Stimulated activated CD4-positive, alpha-beta T cell treated with anti-CD3 and anti-CD28 coated beads, Interleukin-15, amount 100 ng/mL, for 48 hours (primary cell): ENCODE measurements around the gene HERC6.
"Not testable (repeated sequence)": the region's sequence is repeated elsewhere in the genome, so short reads cannot be mapped to it uniquely, and the experiment has no call there.

Experiments used
- DNase-seq, 2 donors: peaks; one replicate each; pipeline ENCODE4 v3.0.0-alpha.2; 2020; ENCODE audit warnings: low read depth in 2 of 2

Gene HERC6

DNA sequence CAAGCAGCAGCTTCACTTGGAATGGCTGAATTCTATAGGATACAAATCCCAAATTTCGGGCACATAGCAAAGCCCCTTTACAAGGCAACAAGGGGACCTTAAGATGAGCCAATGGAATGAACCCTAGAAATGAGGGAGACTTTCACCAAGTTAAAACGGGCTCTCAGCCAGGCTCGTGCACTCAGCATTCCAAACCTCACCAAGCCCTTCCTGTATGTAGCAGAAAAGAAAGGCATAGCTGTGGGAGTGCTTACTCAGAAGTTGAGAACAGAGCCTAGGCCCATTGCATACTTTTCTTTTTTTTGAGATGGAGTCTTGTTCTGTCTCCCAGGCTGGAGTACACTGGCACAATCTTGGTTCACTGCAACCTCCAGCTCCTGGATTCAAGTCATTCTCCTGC is 67.5 kb downstream of the HERC6 start:
- no peak for DNase-seq

DNA sequence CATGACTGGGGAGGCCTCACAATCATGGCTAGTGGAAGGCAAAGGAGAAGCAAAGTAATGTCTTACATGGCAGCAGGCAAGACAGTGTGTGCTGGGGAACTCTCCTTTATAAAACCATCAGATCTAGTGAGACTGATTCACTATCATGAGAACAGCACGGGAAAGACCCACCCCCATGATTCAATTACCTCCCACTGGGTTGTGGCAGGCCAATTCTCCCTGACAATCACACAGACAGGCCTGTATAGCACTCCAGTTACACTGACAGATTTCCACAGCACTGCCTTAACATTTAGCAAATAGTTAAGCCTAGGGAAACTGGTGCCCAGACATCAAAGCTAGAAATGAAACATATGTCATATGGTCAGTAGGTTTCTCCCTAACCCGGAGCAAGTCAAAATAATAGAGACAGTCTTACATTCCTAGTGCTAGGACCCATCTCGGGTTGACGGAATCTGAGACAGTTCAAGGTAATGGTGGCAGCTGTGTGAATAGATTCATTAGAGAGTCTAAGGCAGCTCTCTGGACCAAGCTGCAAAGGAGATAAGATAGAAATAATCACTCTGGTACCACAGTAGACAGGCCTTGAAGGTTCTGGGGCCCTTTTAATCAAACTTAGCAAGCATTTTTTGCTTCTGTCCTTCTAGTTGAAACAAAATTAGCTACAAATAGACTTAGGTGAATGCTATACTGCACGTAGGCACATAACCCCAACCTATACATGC is 68.9 kb downstream of the HERC6 start:
- DNase-seq: no peak

DNA sequence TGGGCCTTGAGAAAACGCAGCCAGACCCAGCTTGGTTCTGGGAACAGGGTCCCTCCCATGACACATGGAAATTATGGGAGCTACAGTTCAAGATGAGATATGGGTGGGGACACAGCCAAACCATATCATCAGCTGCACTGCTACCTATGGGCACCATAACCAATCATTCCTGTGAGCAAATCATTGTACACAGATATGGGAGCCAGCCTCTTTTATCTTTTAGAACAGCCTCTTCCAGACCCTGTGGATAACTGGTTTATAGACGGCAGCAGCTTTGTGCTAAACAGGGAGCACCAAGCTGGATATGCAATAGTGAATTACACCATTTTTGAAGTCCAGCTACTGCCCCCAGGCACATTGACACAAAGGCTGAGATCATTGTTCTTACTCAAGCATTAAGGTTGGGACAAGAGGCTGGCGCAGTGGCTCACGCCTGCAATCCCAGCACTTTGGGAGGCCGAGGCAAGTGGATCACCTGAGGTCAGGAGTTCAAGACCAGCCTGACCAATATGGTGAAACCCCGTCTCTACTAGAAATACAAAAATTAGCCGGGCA is 69.6 kb downstream of the HERC6 start:
- not testable (repeated sequence) for DNase-seq

DNA sequence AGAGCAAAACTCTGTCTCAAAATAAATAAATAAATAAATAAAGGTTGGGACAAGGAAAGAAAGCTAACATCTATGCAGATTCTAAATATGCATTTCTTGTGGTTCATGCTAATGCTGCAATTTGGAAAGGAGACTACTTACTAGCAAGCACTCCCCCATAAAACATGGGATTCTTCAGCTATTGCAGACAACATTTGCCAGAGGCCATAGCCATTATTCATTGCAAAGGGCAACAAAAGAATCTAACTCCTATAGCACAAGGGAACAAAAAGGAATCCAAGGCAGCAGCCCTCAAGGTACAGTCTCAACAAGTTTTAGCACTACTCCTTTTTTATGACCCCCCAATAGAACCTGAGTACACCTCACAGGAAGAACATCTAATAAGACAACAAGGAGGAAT is 70.2 kb downstream of the HERC6 start:
- no peak for DNase-seq

DNA sequence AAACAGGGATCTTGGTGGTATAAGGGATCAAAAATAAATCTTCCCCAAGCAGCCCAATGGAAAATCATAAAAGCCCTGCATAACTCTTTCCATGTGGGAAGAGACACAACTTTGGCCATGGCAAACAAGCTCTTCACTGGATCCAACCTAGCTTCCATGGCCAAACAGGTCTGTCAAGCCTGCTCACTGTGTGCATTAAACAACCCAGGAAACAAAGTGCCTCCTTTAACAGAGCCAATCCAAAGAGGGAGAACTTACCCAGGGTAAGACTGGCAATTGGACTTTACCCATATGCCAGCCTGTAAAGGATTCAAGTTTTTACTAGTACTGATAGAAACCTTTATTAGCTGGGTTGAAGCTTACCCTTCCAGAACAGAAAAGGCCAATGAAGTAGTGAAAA is 70.6 kb downstream of the HERC6 start:
- no peak for DNase-seq

DNA sequence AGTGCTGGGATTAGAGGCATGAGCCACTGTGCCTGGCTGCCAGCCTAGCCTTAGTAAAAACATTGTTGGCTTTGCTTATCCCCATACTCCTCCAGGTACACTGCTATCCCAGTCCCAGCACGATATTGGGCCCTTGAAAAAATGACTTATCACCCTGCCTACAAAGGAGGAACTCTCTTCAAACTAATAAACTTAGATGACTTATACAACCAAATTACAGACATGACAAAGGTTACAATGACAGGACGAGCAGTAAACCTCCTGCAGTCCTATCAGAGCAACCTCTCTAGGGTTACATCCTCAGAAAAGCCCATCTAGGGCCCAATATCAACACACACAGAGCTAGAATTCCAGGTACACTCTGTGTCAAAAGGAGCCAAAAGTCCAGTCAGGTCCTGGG is 72.6 kb downstream of the HERC6 start:
- DNase-seq: no peak

DNA sequence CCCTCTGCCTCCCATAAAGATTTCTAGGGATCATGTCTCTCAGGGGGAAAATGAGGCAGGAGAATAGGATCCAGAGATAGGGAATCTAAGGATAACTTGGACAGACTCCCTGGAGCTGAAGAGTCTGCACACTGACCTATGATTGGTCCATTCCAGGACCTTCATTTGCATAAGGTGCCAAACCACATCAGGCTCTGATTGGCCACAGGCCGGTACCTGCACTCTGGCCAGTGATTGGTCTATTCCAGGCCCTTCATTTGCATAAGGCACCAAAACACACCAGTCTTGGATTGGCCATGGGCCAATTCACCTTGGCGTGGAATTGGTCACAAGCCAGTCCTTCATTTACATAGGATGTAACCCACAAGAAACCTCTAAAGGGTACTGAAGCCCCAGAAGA is 74.3 kb downstream of the HERC6 start:
- no peak for DNase-seq

DNA sequence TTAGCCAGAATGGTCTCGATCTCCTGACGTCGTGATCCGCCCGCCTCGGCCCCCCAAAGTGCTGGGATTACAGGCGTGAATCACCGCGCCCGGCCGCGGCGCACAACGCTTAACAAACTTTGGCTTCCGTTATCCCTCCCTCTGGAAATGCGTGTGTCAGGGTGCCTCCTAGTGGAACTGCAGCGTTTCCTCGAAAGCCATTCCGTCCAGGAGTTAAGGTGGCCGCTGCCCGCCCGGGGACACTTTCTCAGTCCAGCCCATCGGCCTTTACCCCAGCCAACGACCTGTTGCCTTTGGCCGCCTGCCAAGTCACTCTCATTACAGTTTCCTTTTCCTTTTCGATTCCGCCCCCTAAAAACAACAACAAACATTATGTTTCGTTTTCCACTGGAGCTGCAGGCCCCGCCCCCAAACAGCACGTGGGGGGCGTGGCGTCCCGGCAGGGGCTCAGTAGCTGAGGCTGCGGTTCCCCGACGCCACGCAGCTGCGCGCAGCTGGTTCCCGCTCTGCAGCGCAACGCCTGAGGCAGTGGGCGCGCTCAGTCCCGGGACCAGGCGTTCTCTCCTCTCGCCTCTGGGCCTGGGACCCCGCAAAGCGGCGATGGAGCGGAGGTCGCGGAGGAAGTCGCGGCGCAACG is 78.1 kb downstream of the HERC6 start, which contains the start of gene HERC5:
TSS of gene HERC5 (plus strand) at position 450 of the 637 bp plus-strand sequence. CDS start at position 601, 151 bp downstream.
- peak; percentile 76 to 79 for DNase-seq

DNA sequence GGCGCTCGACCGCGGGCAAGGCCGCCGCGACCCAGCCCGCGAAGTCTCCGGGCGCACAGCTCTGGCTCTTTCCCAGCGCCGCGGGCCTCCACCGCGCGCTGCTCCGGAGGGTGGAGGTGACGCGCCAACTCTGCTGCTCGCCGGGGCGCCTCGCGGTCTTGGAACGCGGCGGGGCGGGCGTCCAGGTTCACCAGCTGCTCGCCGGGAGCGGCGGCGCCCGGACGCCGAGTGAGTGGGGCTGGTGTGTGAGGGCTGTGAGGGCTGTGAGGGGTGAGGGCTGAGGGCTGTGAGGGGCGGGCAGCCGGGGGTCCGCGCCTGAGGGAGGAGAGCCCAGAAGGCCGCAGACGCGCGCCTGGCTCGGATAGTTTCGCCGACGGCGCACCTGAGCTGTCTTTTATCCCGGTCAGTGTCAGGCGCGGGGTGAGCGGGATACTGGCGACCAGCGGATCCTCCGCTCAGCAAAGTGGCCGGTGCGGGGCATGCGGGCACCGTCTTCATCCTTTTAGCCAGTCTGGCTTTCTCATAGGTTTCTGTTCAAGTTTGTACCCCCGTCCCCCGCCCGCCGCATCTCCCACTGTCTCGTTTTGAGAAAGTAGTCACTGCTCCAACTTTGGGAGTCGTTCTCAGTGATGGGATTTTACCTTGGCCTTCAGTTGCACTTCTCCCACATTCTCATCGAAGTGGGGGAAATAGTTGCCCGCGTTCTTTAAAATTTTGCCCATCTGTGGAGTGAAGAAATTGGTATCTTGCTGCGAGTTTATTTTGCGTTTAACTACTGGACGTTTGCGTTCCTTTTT is 78.9 kb downstream of the HERC6 start:
- DNase-seq: peak; percentile 16 to 28

DNA sequence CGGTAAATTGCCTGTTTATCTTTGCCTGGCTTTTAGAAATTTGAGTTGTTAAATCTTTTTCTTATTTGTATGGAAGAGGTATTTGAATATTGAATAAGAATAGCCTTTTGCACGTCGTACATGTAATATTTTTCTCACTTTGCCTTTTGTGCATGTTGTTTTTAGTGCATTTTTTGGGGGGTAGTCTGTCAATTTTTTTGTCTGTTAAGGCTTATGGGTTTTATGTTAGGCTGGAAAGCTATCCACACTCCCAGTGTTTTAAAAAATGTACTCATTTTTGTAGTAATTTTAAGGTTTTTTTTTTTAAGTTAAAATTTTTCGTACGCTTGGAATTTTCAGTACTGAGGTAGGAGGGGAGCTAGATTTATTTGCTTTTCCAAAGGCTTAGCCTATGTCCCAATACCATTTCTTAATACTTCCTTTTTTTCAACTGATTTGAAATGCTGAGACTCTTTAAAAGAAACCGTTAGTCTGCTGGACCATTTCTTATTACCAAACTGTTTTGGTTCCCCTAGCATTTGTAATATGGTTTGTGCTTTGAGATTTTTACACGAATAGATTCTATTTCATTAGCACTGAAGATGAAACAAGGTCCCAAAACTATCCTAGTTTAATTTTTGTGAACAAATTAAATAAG is 79.6 kb downstream of the HERC6 start:
- no peak for DNase-seq

DNA sequence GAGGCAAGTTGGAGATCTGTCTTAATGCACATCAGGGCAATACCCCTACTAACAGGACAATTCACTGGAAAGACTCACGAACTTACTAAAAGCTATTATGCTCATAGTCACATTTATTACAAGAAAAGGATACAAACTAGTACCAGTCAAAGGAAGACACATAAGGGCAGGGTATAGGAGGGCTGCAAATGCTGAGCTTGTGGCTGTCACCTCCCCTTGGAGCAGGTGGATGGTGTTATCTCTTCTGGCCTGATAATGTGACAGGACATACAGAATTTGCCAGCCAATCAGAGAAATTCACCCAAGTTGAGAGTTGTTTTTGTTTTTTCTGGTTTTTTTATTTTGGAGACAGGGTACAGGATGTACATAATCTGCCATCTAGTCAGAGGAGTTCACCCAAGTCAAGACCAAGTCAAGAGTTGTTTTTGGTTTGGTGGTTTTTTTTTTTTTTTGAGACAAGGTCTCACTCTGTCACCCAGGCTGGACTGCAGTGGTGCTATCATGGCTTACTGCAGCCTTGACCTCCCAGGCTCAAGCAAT is 87.1 kb downstream of the HERC6 start:
- no peak for DNase-seq

DNA sequence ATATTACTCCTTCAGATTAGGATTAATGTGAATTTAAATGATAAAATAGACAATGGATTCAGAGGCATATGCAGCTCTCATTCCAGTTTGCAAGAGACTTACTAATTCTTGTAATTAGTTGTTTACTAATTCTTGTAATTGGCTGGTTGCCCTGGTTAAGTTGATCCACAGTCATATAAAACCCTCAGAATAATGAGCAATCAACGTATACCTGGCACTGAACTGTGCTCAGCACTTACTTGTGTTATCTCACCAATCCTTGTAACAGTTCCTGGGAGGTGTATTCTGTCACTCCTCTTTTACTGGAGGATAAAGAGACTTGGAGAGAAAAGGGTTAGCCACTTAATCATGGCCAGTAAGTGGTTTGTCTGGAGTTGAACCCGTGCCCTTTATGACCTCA is 88.7 kb downstream of the HERC6 start:
- no peak for DNase-seq

DNA sequence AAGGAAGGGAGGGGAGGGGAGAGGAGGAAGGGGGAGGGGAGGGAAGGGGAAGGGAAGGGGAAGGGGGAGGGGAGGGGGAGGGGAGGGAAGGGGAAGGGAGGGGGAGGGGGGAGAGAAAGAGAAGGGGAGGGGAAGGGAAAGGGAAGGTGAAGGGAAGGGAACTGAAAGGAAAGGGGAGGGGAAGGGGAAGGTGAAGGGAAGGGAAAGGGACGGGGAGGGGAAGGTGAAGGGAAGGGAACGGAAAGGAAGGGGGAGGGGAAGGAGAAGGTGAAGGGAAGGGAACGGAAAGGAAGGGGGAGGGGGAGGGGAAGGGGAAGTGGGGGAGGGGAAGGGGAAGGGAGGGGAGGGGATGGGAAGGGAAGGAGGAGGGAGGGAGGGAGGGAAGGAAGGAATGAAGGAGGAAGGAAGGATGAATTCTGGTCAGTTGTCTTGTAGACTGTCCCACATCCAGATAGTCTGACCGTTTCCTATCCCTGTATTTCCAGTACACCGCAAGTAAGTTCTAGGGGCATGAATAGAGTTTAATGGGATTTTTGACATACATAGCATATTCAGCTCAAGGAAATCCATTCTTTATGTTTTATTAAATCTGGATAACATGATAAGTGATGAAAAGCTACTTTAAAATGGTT is 98.7 kb downstream of the HERC6 start:
- DNase-seq: no peak

DNA sequence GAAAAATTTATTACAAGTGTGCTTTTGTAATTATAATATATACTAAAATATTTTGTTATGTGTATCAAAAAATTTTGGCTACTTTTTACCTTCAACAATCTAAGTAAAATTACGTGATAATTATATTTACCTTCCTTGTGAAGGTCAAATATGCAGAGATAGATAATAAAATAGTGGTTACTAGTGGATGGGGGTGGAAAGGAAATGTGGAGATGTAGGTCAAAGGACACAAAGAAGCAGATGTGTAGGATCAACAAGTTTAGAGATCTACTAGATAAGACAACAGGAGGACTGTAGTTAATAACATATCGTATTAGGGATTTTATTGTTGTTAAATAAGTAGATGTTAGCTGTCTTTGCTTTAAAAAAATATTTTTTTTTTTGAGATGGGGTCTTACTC is 99.6 kb downstream of the HERC6 start:
- no peak for DNase-seq

DNA sequence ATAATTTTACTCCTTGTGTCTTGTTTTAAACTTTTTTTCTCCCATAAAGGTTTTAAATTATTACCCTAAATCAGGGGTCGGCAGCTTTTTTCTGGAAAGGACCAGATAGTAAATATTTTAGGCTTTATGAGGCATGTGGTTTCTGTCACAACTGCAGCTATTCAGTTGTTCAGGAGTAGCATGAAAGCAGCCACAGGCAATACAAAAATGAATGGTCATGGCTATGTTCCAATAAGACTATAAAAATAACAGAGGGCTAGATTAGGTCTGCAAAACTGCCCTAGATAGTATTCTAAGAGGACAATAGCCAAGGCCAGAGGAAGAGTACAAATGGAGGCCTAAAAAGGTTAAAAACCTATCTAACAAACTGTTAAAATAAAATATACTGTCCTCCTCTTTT is 102.9 kb downstream of the HERC6 start:
- DNase-seq: no peak

DNA sequence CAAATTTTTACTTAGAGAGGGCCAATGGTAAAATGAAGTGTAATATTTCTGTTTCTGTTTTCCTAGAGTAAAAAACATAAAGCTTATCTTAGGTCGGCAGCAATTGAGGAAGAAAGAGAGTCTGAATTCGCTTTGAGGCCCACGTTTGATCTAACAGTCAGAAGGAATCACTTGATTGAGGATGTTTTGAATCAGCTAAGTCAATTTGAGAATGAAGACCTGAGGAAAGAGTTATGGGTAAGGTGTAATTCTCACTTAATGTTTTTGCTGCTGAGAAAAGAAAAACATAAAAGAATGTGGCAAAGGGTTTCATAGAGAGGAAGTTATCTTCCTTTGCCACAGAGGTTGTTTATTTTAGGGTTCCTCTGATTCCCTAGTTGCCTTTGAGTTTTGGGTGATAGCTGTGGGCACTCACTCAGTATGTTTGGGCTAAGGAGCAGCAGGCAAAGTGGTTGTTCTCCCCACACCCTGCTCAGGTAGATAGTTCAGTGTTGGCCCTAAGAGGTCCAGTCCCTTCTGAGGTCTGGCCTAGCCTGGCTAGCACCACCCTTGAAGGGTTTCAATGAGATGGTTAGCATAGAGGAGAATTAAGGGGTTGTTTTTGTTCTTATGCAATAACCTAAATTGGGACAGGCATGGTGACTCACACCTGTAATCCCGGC is 110.6 kb downstream of the HERC6 start:
- DNase-seq: no peak
